Measurements from ENCODE around the gene BCL10.

BCL10 gene

DNA sequence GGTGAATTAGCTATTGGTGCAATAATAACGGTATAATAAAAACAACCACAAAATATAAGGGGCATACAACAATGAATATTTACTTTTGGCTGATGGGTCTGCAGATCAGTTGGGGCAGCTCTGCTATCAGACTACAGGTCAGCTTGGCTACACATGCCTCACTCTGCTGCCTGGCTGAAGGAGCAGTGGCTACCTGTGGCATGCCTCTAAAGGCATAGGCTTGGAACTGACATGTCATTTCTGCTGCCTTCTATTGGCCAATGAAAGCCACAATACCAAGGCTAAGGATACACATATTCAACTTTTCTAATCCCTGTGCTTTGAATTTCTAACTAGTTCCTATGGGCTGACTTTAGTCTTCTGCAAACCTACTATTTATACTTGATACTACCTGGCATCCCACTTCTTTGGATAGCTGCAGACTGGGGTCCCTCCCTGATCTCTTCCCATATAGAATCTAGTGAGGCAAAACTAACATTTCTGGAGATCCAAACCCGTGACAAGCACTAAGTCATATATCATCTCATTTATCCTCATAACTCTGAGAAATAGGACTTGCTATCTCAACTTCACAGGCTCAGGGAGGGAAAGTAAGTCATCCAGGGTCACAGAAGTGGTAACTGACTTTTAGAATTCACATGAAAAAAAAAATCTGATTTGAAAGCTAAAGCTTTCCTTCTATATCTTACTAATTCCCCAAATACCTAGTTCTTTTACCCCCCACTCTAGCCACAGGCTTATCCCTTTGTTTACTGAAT lies 56.4 kb downstream of the BCL10 start:
- no peak for DNase-seq

- no peak for DNase-seq
These were observed 59.7 kb downstream of the BCL10 start for GRCh38 chr1:85216697-85217096.
